Spinal cord (tissue), 10 donors: ENCODE measurements around the gene HSBP1L1. TPM values are rescaled to one million over a fixed set of nuclear protein-coding genes. Genes with fewer than 3 reads are reported as not detected.

Experiments
- DNase-seq, 6 donors: peaks; one replicate each; pipeline versions ENCODE4 v3.0.0 to v3.0.0-alpha.2; 2013 to 2015; ENCODE audit warnings: low spot score in 6 of 6, low read depth in 4 of 6
- H3K27ac ChIP-seq: one replicate; pipeline ENCODE4 v1.5.1; 2013; ENCODE audit warnings: low read depth, low read length, control low read depth
- H3K27me3 ChIP-seq: one replicate; pipeline ENCODE4 v1.6.1; 2013; ENCODE audit warnings: low read length; ENCODE audit not compliant: control insufficient read depth, insufficient read depth
- H3K36me3 ChIP-seq: one replicate; pipeline ENCODE4 v1.6.1; 2013; ENCODE audit warnings: low read length; ENCODE audit not compliant: control insufficient read depth, insufficient read depth
- H3K4me1 ChIP-seq: one replicate; pipeline ENCODE4 v1.6.1; 2013; ENCODE audit warnings: low read length; ENCODE audit not compliant: control insufficient read depth, insufficient read depth
- H3K4me3 ChIP-seq: one replicate; pipeline ENCODE4 v1.5.1; 2013; ENCODE audit warnings: low read depth, low read length, control low read depth
- H3K9me3 ChIP-seq: one replicate; pipeline ENCODE4 v1.6.1; 2013; ENCODE audit warnings: low read length; ENCODE audit not compliant: control insufficient read depth, insufficient read depth
- WGBS: methylation state at CpG from one replicate; pipeline ENCODE4 v1.1.5; 2013; ENCODE audit warnings: missing lambda C conversion rate; ENCODE audit not compliant: insufficient coverage; 5-methylcytosine and 5-hydroxymethylcytosine counted together
- polyA plus RNA-seq, 2 donors: library from polyadenylated mRNA; unstranded; fragments of 120-200 nt; gene quantifications; one replicate each; pipeline ENCODE4 v1.2.1, GENCODE V29; 2013; ENCODE audit not compliant: insufficient read length in 2 of 2
- total RNA-seq, 2 donors: library from RNA; depleted of rRNA in 1 of 2; stranded (reverse); fragments of 120-200 nt in 1 of 2; fragments of >200 nt in 1 of 2; gene quantifications; one replicate each; pipeline versions ENCODE4 v1.2.3 to v1.2.4, GENCODE V29; 2013 to 2014
- donor health status: healthy.

The HSBP1L1 gene
- total and polyA plus RNA-seq, 4 donors, result 5.2 to 27.3 (median 18.3) TPM

- H3K27me3 ChIP-seq, result no peaks in the 10 kb centered on the region
- peaks cover 45% of the 10 kb centered on the region for H3K36me3 ChIP-seq
- 92% methylated on average over 12 of the region's 17 CpGs for WGBS
- H3K4me3 ChIP-seq, result no peak overlapping the region
- no peak overlapping the region for H3K27ac ChIP-seq
- DNase-seq, result no peak
- no peaks in the 10 kb centered on the region for H3K9me3 ChIP-seq
- H3K4me1 ChIP-seq, result no peaks in the 10 kb centered on the region
Observed at GRCh38 chr18:79971211-79971952, 6.9 kb downstream of the HSBP1L1 start.

- H3K9me3 ChIP-seq, result no peaks in the 10 kb centered on the region
- H3K27ac ChIP-seq, result no peak overlapping the region
- WGBS, result 92% methylated on average over 8 of the region's 9 CpGs
- H3K4me3 ChIP-seq, result no peak overlapping the region
- DNase-seq, result no peak
- no peaks in the 10 kb centered on the region for H3K4me1 ChIP-seq
- H3K27me3 ChIP-seq, result no peaks in the 10 kb centered on the region
- peaks cover 45% of the 10 kb centered on the region for H3K36me3 ChIP-seq
Observed at GRCh38 chr18:79971986-79972385, 7.5 kb downstream of the HSBP1L1 start.

- DNase-seq, result no peak
Observed at GRCh38 chr18:79972720-79973119, 8.3 kb downstream of the HSBP1L1 start.

GRCh38 chr18:79973517-79973916, 9.1 kb downstream of the HSBP1L1 start:
- Histone ChIP-seq H3K4me1 (no peaks in the 10 kb centered on the region), H3K36me3 (peaks cover 45% of the 10 kb centered on the region), H3K27ac (no peak overlapping the region), H3K4me3 (no peak overlapping the region), H3K9me3 (no peaks in the 10 kb centered on the region), H3K27me3 (no peaks in the 10 kb centered on the region)
- no peak for DNase-seq
- WGBS, result 87% methylated on average over 16 of the region's 16 CpGs

More at GRCh38 chr18:79972720-79973119, 8.3 kb downstream of the HSBP1L1 start:
- Histone ChIP-seq H3K4me3 (no peak overlapping the region), H3K9me3 (no peaks in the 10 kb centered on the region), H3K27ac (no peak overlapping the region), H3K36me3 (peaks cover 45% of the 10 kb centered on the region), H3K4me1 (no peaks in the 10 kb centered on the region), H3K27me3 (no peaks in the 10 kb centered on the region)
- WGBS, result 80% methylated on average over 1 of the region's 3 CpGs

- no peak overlapping the region for H3K4me3 ChIP-seq
- H3K27ac ChIP-seq, result no peak overlapping the region
- peaks cover 46% of the 10 kb centered on the region for H3K36me3 ChIP-seq
- no peaks in the 10 kb centered on the region for H3K27me3 ChIP-seq
- no CpG with 5 or more reads among the region's 4 CpGs for WGBS
- no peak for DNase-seq
- H3K4me1 ChIP-seq, result no peaks in the 10 kb centered on the region
- no peaks in the 10 kb centered on the region for H3K9me3 ChIP-seq
Observed at GRCh38 chr18:79974025-79974654, 9.7 kb downstream of the HSBP1L1 start.

- no peak for DNase-seq
- Histone ChIP-seq H3K27me3 (no peaks in the 10 kb centered on the region), H3K9me3 (no peaks in the 10 kb centered on the region), H3K27ac (no peak overlapping the region), H3K36me3 (peaks cover 49% of the 10 kb centered on the region), H3K4me3 (no peak overlapping the region), H3K4me1 (no peaks in the 10 kb centered on the region)
- 86% methylated on average over 1 of the region's 4 CpGs for WGBS
Observed at GRCh38 chr18:79975043-79975442, 10.6 kb downstream of the HSBP1L1 start.

- no peak overlapping the region for H3K4me3 ChIP-seq
- peaks cover 45% of the 10 kb centered on the region for H3K36me3 ChIP-seq
- DNase-seq, result no peak
- H3K27ac ChIP-seq, result no peak overlapping the region
- H3K9me3 ChIP-seq, result no peaks in the 10 kb centered on the region
- no peaks in the 10 kb centered on the region for H3K27me3 ChIP-seq
- WGBS, result 93% methylated on average over 9 of the region's 14 CpGs
- no peaks in the 10 kb centered on the region for H3K4me1 ChIP-seq
Observed at GRCh38 chr18:79975985-79976680, 11.7 kb downstream of the HSBP1L1 start.

GRCh38 chr18:79979843-79980242, 15.4 kb downstream of the HSBP1L1 start:
- H3K27me3 ChIP-seq, result no peaks in the 10 kb centered on the region
- H3K4me1 ChIP-seq, result peaks cover 10% of the 10 kb centered on the region
- peaks cover 25% of the 10 kb centered on the region for H3K36me3 ChIP-seq
- H3K9me3 ChIP-seq, result no peaks in the 10 kb centered on the region
- no peak overlapping the region for H3K4me3 ChIP-seq
- DNase-seq, result no peak
- no peak overlapping the region for H3K27ac ChIP-seq
- 85% methylated on average over 5 of the region's 5 CpGs for WGBS

GRCh38 chr18:79980585-79980984, 16.1 kb downstream of the HSBP1L1 start:
- no peak for DNase-seq
- Histone ChIP-seq H3K27ac (no peak overlapping the region), H3K36me3 (peaks cover 22% of the 10 kb centered on the region), H3K27me3 (no peaks in the 10 kb centered on the region), H3K4me3 (no peak overlapping the region), H3K9me3 (no peaks in the 10 kb centered on the region), H3K4me1 (peaks cover 10% of the 10 kb centered on the region)
- WGBS, result 68% methylated on average over 8 of the region's 13 CpGs
